Activated T-cell treated with anti-CD3 and anti-CD28 coated beads, Interleukin-2, amount 50 U/mL, for 4 hours (primary cell): ENCODE results near the gene COL19A1. TPM values are rescaled to one million over a fixed set of nuclear protein-coding genes. Genes with fewer than 3 reads are reported as not detected.

Experiments
- ATAC-seq, 2 donors: fragments of 200-7000 bp; cut with Tn5 transposase; one replicate each; pipeline ENCODE4 v1.10.0; 2021
- DNase-seq: peaks from one replicate; pipeline ENCODE4 v3.0.0-alpha.2; 2020
- H3K27me3 Mint-ChIP-seq: one replicate; pipeline ENCODE4 v1.8.0; 2021; ENCODE audit warnings: low read depth, mixed read lengths
- H3K36me3 Mint-ChIP-seq: one replicate; pipeline ENCODE4 v1.8.0; 2022; ENCODE audit warnings: mixed read lengths; ENCODE audit not compliant: insufficient read depth
- H3K4me1 Mint-ChIP-seq: one replicate; pipeline ENCODE4 v1.8.0; 2021; ENCODE audit warnings: low read depth, mixed read lengths
- H3K4me3 Mint-ChIP-seq: one replicate; pipeline ENCODE4 v1.8.0; 2021; ENCODE audit warnings: mild to moderate bottlenecking, moderate library complexity, mixed read lengths
- H3K9me3 Mint-ChIP-seq: one replicate; pipeline ENCODE4 v1.8.0; 2021; ENCODE audit warnings: mixed read lengths
- total RNA-seq, 3 donors: library from RNA; stranded (reverse); gene quantifications; one replicate each; pipeline ENCODE4 v1.2.1, GENCODE V29; 2021

Gene COL19A1
- total RNA-seq, 3 donors from 2014 or later = 0.05 to 0.35 TPM; not detected in 1

- Mint-ChIP-seq H3K4me3 (no peak overlapping the region), H3K9me3 (no peaks in the 10 kb centered on the region), H3K4me1 (no peaks in the 10 kb centered on the region), H3K36me3 (no peaks in the 10 kb centered on the region), H3K27me3 (peaks cover 7% of the 10 kb centered on the region)
- DNase-seq (no peak), ATAC-seq (no peak)
Observed at GRCh38 chr6:70241991-70242420, 375.6 kb downstream of the COL19A1 start.

DNA sequence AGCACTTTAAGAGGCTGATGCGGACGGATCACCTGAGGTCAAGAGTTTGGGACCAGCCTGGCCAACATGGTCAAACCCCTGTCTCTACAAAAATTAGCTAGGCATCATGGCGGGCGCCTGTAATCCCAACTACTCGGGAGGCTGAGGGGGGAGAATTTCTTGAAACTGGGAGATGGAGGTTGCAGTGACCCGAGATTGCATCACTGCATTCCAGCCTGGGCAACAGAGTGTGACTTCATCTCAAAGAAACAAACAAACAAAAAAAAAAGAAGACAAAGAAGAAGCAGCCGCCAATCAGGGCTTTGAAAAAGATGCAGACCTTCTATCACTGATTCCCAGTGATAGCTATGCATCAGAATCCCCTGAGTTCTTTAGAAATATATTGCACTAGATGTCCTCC lies 379.8 kb downstream of the COL19A1 start:
- Mint-ChIP-seq H3K36me3 (no peaks in the 10 kb centered on the region), H3K4me3 (no peak overlapping the region), H3K9me3 (no peaks in the 10 kb centered on the region), H3K27me3 (peaks cover 9% of the 10 kb centered on the region), H3K4me1 (no peaks in the 10 kb centered on the region)
- ATAC-seq (no peak), DNase-seq (no peak)

- no peak overlapping the region for H3K4me3 Mint-ChIP-seq
- ATAC-seq (no peak), DNase-seq (no peak)
- peaks cover 13% of the 10 kb centered on the region for H3K27me3 Mint-ChIP-seq
- no peaks in the 10 kb centered on the region for H3K4me1 Mint-ChIP-seq
- H3K9me3 Mint-ChIP-seq = no peaks in the 10 kb centered on the region
- H3K36me3 Mint-ChIP-seq = no peaks in the 10 kb centered on the region
Observed at GRCh38 chr6:70252604-70253003, 386.2 kb downstream of the COL19A1 start.

DNA sequence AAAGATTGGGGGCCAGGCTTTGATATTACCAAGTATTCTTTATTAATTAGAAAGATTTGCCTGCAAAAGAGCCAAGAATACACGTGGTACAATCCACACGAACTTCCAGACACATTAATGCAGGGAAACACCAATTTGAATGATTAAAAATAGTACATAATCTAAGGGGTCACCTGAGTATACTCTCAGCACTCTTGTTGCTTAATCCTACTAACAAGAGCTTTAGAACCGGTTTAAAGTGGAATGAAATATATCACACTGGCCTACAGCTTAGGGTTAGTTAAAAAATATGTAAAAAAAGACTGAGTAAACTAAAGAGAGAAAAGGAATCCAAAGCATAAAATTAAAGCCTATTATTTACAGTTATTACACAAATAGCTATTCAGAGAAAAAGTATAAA lies 387.6 kb downstream of the COL19A1 start:
- H3K4me1 Mint-ChIP-seq = no peaks in the 10 kb centered on the region
- no peaks in the 10 kb centered on the region for H3K36me3 Mint-ChIP-seq
- H3K9me3 Mint-ChIP-seq = no peaks in the 10 kb centered on the region
- DNase-seq (no peak), ATAC-seq (no peak)
- no peak overlapping the region for H3K4me3 Mint-ChIP-seq
- H3K27me3 Mint-ChIP-seq = peaks cover 7% of the 10 kb centered on the region

GRCh38 chr6:70254784-70255183 lies 388.4 kb downstream of the COL19A1 start:
- Mint-ChIP-seq H3K36me3 (no peaks in the 10 kb centered on the region), H3K4me3 (no peak overlapping the region), H3K27me3 (peaks cover 7% of the 10 kb centered on the region), H3K9me3 (no peaks in the 10 kb centered on the region), H3K4me1 (no peaks in the 10 kb centered on the region)
- DNase-seq = no peak
- no peak for ATAC-seq

DNA sequence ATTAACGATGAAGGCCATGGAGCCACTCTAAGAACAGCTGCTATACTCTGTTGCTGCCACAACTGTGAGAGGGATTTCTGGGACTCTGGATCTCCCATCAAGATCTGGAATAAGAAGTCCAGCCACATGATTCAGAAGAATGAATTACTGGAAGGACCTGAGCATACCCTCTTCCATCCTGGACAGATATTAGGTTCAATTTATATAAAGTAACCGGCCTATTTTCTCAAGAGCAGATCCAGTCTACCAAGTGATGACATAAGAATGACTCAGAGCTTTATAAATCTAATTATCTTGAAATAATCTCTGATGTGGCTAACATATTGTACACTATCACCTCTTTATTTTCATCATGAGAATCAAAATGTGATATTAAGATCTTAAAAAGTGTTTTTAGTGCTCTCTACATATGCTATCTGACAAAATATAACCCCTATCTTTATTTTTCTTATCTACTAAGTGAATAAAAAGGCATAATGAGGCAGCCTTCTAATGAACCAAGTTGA lies 391.5 kb downstream of the COL19A1 start:
- ATAC-seq = no peak
- Mint-ChIP-seq H3K9me3 (no peaks in the 10 kb centered on the region), H3K36me3 (no peaks in the 10 kb centered on the region), H3K4me1 (no peaks in the 10 kb centered on the region), H3K27me3 (peaks cover 3% of the 10 kb centered on the region), H3K4me3 (no peak overlapping the region)
- no peak for DNase-seq

DNA sequence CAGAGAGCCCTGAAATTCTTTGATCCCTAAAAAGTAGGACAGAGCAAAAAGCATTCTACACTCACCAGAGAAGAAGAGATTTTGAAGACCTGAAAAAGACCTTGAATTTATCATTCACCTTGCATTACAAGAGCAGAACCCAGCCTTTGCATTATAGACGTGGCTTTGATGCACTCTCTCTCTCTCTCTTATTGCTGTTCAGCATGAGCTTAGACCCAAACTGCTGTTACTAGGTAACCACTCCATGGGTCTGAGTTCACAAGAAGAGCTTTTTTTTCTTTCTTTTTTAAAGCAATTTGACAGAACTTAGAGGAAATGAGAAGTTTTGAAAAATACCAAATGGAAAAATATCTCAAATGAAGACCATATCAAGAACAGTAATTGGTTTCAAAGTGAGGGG lies 392.1 kb downstream of the COL19A1 start:
- no peaks in the 10 kb centered on the region for H3K4me1 Mint-ChIP-seq
- no peaks in the 10 kb centered on the region for H3K36me3 Mint-ChIP-seq
- peaks cover under 1% of the 10 kb centered on the region for H3K27me3 Mint-ChIP-seq
- no peak overlapping the region for H3K4me3 Mint-ChIP-seq
- ATAC-seq = no peak
- DNase-seq = no peak
- no peaks in the 10 kb centered on the region for H3K9me3 Mint-ChIP-seq

Other genes with a start within 250 kb of the COL19A1 start
- 10 to 100 TPM in 2 of 3 donors, 1 to 10 TPM in 1; 9.0 to 11.8 (median 10.6) TPM for gene LMBRD1, start 69.5 kb upstream of the COL19A1 start, total RNA-seq